Measurements from ENCODE around the gene TMEM95. TPM values are rescaled to one million over a fixed set of nuclear protein-coding genes. Genes with fewer than 3 reads are reported as not detected.

TMEM95 gene
- total RNA-seq, 1 experiment from 2014 or later = not detected

DNA sequence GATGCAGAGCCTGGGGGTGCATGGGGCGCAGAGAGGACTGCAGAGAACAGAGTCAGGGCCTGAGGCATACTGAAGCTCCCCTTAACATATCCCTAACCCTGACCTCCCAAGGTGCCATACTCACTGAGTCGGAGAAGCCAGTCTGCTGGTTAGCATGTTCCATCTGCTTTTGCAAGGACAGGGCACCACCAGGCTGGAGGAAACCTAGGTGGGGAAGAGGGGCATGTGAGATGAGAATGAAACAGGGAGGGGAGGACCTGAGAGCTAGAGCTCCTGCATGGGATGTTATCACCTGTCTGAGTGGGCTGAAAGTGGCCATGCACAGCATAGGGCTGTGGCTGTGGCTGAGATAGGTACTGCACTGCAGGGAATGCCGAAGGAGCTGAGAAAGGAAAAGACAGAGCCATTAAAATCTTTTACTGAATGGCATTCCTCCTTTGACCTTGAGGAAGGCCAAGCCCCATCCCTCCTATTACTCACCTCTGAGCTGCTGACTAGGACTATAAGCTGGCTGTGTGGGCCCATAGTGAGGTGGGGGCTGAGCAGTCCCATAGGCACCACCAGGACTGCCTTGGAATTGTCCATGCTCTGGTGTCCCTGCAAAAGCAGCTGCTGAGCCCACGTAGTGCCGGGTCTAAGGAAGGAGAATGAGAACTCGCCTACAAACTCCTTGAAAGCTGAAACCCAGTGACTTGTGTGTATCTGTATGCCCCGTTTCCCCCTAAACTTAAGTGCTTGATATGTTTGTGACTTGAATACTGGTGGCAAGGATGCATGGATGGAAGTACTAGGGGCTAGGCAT is 41.7 kb upstream of the TMEM95 start:
- BruUV-seq (replicated peaks) = no TSS peak

DNA sequence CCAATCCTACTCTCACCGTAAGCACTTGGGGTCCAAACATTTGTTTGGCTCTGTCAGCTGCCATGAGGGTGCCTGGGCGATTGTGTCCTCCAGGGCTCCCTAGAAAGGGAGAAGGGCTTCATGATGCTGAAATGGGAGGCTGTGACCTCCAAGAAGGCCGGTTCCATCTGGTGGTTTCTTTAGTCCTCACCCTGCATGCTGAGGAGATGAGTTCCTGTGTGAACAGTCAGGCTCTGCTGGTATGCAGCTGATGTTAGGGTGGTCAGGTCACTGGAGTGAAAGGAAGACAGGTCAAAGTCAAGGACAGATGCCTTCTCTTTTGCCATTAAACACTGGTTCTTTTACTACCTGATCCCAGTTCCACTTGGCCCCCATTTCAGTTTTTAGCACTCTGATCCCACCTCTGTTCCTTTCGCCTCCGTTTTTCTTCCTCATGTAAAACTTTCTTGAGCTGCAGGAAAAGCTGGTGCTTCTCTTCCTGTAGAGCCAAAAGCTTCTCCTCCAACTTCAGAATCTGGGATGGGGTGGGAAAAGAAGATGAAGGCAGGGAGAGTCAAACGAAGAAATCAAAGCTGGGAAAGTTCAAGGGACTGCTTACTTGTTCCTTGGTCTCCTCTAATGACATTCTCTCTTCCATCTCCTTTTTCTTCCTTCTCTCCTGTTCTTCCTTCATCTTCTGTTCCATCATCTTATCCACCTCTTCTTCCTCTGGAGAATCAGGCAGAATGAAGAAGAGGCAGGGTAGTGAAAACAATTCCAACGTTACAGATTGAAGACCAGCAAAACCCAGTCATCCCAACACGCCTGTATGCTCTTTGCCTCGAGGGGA is 40.9 kb upstream of the TMEM95 start:
- BruUV-seq (replicated peaks) = TSS peak; percentile 84
- peaks cover 84% of the 10 kb centered on the region for H3K36me3 Mint-ChIP-seq (ENCODE audit: insufficient read depth, unreplicated experiment)
- peaks cover 34% of the 10 kb centered on the region for H3K4me1 Mint-ChIP-seq (ENCODE audit: low read depth, unreplicated experiment)
- intact Hi-C loops (cut with micrococcal nuclease; ENCODE audit: unreplicated experiment) = no loop called here
- H3K9me3 Mint-ChIP-seq (ENCODE audit: low read depth, unreplicated experiment) = no peaks in the 10 kb centered on the region
- peak overlapping the region; percentile 86 for H3K27ac Mint-ChIP-seq (ENCODE audit: unreplicated experiment)
- TF ChIP-seq CTCF (IDR thresholded peaks at IDR 0.05; ENCODE audit: unreplicated experiment) = no peak
- H3K27me3 Mint-ChIP-seq (ENCODE audit: unreplicated experiment) = no peaks in the 10 kb centered on the region
- no peak for DNase-seq
- peak overlapping the region; percentile 82 for H3K4me3 Mint-ChIP-seq (ENCODE audit: low read depth, unreplicated experiment)
- CTCF ChIA-PET = no interaction called here

More for the DNA sequence above, 41.7 kb upstream of the TMEM95 start:
- intact Hi-C loops (cut with micrococcal nuclease; ENCODE audit: unreplicated experiment) = no loop called here
- Mint-ChIP-seq H3K27me3 (ENCODE audit: unreplicated experiment) (no peaks in the 10 kb centered on the region), H3K4me1 (ENCODE audit: low read depth, unreplicated experiment) (peaks cover 34% of the 10 kb centered on the region), H3K4me3 (ENCODE audit: low read depth, unreplicated experiment) (no peak overlapping the region), H3K9me3 (ENCODE audit: low read depth, unreplicated experiment) (no peaks in the 10 kb centered on the region), H3K27ac (ENCODE audit: unreplicated experiment) (no peak overlapping the region), H3K36me3 (ENCODE audit: insufficient read depth, unreplicated experiment) (peaks cover 88% of the 10 kb centered on the region)
- no peak for TF ChIP-seq CTCF (IDR thresholded peaks at IDR 0.05; ENCODE audit: unreplicated experiment)
- peak; percentile 14 for DNase-seq
- CTCF ChIA-PET = no interaction called here

GRCh38 chr17:7314719-7315569 is 40.0 kb upstream of the TMEM95 start, which contains the start of gene GPS2:
Gene GPS2 (minus strand): TSS chr17:7315360. CDS start chr17:7315052, 308 bp downstream.
- no peaks in the 10 kb centered on the region for H3K27me3 Mint-ChIP-seq (ENCODE audit: unreplicated experiment)
- H3K9me3 Mint-ChIP-seq (ENCODE audit: low read depth, unreplicated experiment) = no peaks in the 10 kb centered on the region
- intact Hi-C loops (cut with micrococcal nuclease; ENCODE audit: unreplicated experiment) = no loop called here
- no TSS peak for BruUV-seq (replicated peaks)
- CTCF ChIA-PET = no interaction called here
- H3K27ac Mint-ChIP-seq (ENCODE audit: unreplicated experiment) = peak within 1 kb of the TSS; percentile 86
- TF ChIP-seq CTCF (IDR thresholded peaks at IDR 0.05; ENCODE audit: unreplicated experiment) = no peak
- peaks cover 76% of the 10 kb centered on the region for H3K36me3 Mint-ChIP-seq (ENCODE audit: insufficient read depth, unreplicated experiment)
- DNase-seq = peak; percentile 90
- H3K4me3 Mint-ChIP-seq (ENCODE audit: low read depth, unreplicated experiment) = peak within 1 kb of the TSS; percentile 82
- peaks cover 28% of the 10 kb centered on the region for H3K4me1 Mint-ChIP-seq (ENCODE audit: low read depth, unreplicated experiment)

DNA sequence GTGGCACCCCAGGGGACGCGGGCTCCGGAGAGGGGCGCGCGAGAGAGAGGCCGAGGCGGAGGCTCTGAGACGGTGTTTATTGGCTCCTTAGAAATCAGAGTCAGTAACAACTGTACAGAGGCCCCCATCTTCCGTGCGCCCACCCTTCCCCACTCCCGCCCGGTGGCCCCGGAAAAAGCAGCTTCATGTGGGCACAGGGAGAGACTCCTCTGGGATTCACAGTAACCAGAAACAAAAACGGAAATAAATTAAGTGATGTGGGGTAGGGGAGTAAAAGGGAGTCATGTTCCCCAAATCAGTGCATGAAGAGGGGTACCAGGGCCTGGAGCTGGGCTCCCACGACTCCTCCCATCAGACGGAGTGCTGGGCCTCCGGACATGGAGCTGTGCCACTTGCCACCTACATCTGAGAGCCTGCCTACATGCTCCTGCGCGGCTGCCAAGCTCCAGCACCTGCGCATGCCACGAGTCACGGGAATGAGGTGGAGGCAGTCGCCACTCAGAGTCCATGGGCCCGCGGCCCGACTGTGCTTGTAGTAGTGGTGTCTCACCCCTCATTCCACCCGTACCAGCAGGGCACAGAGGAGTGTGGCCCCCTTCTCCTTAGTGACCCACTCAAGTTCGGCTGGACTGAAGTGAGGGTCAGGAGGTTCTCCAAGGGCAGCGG is 39.3 kb upstream of the TMEM95 start:
- DNase-seq = no peak
- Mint-ChIP-seq H3K27me3 (ENCODE audit: unreplicated experiment) (no peaks in the 10 kb centered on the region), H3K36me3 (ENCODE audit: insufficient read depth, unreplicated experiment) (peaks cover 76% of the 10 kb centered on the region), H3K4me1 (ENCODE audit: low read depth, unreplicated experiment) (peaks cover 20% of the 10 kb centered on the region), H3K9me3 (ENCODE audit: low read depth, unreplicated experiment) (no peaks in the 10 kb centered on the region), H3K4me3 (ENCODE audit: low read depth, unreplicated experiment) (peak overlapping the region; percentile 82), H3K27ac (ENCODE audit: unreplicated experiment) (peak overlapping the region; percentile 86)
- intact Hi-C loops (cut with micrococcal nuclease; ENCODE audit: unreplicated experiment) = no loop called here
- BruUV-seq (replicated peaks) = no TSS peak
- TF ChIP-seq CTCF (IDR thresholded peaks at IDR 0.05; ENCODE audit: unreplicated experiment) = no peak
- CTCF ChIA-PET = no interaction called here
